Measurements from ENCODE around the gene PRTN3.

DNA sequence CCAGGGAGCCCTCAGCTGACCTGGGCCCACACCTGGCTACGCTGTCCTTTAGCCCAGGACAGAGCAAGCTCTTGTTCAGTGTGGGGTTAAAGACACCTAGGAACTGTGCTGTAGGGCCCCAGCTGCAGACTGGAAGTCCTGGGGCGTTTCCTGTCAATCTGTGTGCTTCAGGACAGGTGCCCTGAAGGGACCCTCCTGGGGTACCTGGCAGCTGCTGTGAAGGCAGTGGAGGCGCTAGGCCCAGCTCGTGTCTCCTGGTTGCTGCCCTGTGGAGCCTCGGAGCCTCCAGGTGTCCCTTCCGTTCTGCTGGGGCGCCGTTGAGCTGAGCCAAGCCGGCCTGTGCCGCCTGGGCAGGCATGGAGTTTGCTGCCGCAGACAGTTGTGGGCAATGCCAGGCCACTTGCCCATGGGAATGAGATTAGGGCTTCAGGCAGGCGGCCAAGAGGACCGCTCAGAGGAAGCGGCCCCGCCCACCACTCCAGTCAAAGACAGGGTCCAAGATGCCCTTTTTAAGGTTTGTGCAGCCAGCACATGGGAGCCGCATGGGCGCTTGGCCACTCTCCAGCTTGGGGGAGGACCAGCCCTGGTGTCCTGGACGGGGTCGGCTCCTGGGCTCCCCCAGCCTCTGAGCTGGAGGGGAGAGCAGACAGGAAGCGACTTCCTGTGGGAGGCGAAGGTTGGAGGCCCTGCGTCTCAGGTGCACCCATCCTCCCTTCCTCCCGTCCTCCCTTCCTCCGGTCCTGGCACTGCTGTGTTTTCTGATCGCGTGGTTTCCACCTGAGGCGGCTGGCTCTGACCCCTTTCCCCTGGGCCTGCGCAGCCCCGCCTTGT lies 39.6 kb upstream of the PRTN3 start:
- TF ChIP-seq, protein P1, sequence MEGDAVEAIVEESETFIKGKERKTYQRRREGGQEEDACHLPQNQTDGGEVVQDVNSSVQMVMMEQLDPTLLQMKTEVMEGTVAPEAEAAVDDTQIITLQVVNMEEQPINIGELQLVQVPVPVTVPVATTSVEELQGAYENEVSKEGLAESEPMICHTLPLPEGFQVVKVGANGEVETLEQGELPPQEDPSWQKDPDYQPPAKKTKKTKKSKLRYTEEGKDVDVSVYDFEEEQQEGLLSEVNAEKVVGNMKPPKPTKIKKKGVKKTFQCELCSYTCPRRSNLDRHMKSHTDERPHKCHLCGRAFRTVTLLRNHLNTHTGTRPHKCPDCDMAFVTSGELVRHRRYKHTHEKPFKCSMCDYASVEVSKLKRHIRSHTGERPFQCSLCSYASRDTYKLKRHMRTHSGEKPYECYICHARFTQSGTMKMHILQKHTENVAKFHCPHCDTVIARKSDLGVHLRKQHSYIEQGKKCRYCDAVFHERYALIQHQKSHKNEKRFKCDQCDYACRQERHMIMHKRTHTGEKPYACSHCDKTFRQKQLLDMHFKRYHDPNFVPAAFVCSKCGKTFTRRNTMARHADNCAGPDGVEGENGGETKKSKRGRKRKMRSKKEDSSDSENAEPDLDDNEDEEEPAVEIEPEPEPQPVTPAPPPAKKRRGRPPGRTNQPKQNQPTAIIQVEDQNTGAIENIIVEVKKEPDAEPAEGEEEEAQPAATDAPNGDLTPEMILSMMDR (conservative IDR thresholded peaks at IDR 0.05; ENCODE audit: low read depth, low read length) = no peak
- TF ChIP-seq, protein P2, sequence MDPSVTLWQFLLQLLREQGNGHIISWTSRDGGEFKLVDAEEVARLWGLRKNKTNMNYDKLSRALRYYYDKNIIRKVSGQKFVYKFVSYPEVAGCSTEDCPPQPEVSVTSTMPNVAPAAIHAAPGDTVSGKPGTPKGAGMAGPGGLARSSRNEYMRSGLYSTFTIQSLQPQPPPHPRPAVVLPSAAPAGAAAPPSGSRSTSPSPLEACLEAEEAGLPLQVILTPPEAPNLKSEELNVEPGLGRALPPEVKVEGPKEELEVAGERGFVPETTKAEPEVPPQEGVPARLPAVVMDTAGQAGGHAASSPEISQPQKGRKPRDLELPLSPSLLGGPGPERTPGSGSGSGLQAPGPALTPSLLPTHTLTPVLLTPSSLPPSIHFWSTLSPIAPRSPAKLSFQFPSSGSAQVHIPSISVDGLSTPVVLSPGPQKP (IDR thresholded peaks at IDR 0.05; ENCODE audit: borderline replicate concordance, low read depth, low read length) = no peak
- no peak for TF ChIP-seq RCOR1 (IDR thresholded peaks at IDR 0.05; ENCODE audit: insufficient replicate concordance, low read length)
